Fibroblast of villous mesenchyme (primary cell): ENCODE results near the gene SPATA33. TPM values are rescaled to one million over a fixed set of nuclear protein-coding genes. Genes with fewer than 3 reads are reported as not detected.

Source experiments
- DNase-seq: peaks from one replicate; pipeline ENCODE4 v3.0.0-alpha.2; 2010; ENCODE audit warnings: low read depth
- H3K4me3 ChIP-seq: 2 replicates; pipeline ENCODE4 v1.5.1; 2011; ENCODE audit warnings: low read depth, mild to moderate bottlenecking, low read length
- CTCF ChIP-seq: IDR thresholded peaks from 2 replicates; pipeline ENCODE4 v1.5.1; 2012; ENCODE audit warnings: low read depth, mild to moderate bottlenecking, low read length; ENCODE audit not compliant: insufficient read depth
- total RNA-seq: library from RNA; depleted of rRNA; stranded (reverse); fragments of >200 nt; gene quantifications from 2 replicates; pipeline ENCODE4 v1.2.3, GENCODE V29; 2012

The SPATA33 gene
- total RNA-seq, 1 donor, result 3.9 TPM

GRCh38 chr16:89615176-89615575 is 42.5 kb upstream of the SPATA33 start:
- DNase-seq, result no peak
- TF ChIP-seq CTCF, result no peak
- no peak overlapping the region for H3K4me3 ChIP-seq

- DNase-seq, result no peak
- H3K4me3 ChIP-seq, result no peak overlapping the region
- TF ChIP-seq CTCF, result peak; percentile 66
Observed at GRCh38 chr16:89615596-89616090, 42.0 kb upstream of the SPATA33 start.

GRCh38 chr16:89616623-89617022 is 41.0 kb upstream of the SPATA33 start:
- no peak for DNase-seq
- no peak for TF ChIP-seq CTCF
- no peak overlapping the region for H3K4me3 ChIP-seq

GRCh38 chr16:89617036-89617435 is 40.6 kb upstream of the SPATA33 start:
- no peak overlapping the region for H3K4me3 ChIP-seq
- TF ChIP-seq CTCF, result no peak
- no peak for DNase-seq

- no peak for TF ChIP-seq CTCF
- H3K4me3 ChIP-seq, result no peak overlapping the region
- DNase-seq, result peak; percentile 73
Observed at GRCh38 chr16:89618109-89618998, 39.3 kb upstream of the SPATA33 start.

- peak; percentile 65 for DNase-seq
- TF ChIP-seq CTCF, result no peak
- H3K4me3 ChIP-seq, result no peak overlapping the region
Observed at GRCh38 chr16:89619840-89620239, 37.8 kb upstream of the SPATA33 start.

GRCh38 chr16:89620406-89620841 is 37.2 kb upstream of the SPATA33 start:
- no peak for DNase-seq
- no peak for TF ChIP-seq CTCF
- no peak overlapping the region for H3K4me3 ChIP-seq
